ENCODE results near the gene CBX5. TPM values are rescaled to one million over a fixed set of nuclear protein-coding genes. Genes with fewer than 3 reads are reported as not detected.

CBX5 gene
- total RNA-seq, 2 experiments from 2014 or later, result 102 to 113 TPM

DNA sequence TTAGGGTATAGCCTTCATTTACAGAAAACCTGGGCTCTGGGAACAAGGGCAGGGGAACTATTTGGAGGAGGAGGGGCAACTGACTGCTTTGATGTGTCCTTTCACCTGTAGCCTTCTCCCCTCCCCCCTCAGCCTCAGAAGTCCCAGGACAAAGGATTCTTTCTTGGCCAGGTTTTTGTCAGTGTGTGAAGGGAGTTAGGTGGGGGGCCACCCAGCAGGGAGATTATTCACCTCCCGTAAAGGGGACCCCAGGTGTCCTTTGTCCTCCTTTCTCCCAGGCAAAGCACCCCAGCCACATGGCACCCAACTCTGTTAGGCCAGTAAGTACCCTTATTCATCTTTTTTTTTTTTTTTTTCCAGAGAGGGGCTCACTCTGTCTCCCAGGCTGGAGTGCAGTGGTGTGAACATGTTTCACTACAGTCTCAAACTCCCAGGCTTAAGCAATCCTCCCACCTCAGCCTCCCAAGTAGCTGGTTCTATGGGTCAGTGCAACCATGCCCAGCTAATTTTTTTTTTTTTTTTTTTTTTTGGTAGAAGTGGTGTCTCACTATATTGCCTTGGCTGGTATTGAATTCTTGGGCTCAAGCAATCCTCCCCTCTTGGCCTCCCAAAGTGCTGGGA is 21.6 kb upstream of the CBX5 start:
- no peaks in the 10 kb centered on the region for H3K9me3 Mint-ChIP-seq (ENCODE audit: low read depth)
- H3K27me3 Mint-ChIP-seq, result peaks cover 72% of the 10 kb centered on the region
- CTCF ChIA-PET, result interaction anchor here (1.0 to 1.9 kb wide), 3 partner anchors 11 to 23 kb away, joined by 3 to 9 read pairs (median 4); no protein-coding TSS in a partner anchor
- ATAC-seq, result no peak
- peaks cover 18% of the 10 kb centered on the region for H3K4me1 Mint-ChIP-seq
- no peak overlapping the region for H3K4me3 Mint-ChIP-seq
- no peak overlapping the region for H3K27ac Mint-ChIP-seq
- no peak for DNase-seq
- no peaks in the 10 kb centered on the region for H3K36me3 Mint-ChIP-seq

- DNase-seq (no peak), ATAC-seq (peak; percentile 63)
- CTCF ChIA-PET, result interaction anchor here (0.9 to 1.9 kb wide), 5 partner anchors 10 to 86 kb away, joined by 3 to 9 read pairs (median 4); no protein-coding TSS in a partner anchor
- no peak within 1 kb of the TSS for H3K27ac Mint-ChIP-seq
- no peaks in the 10 kb centered on the region for H3K9me3 Mint-ChIP-seq (ENCODE audit: low read depth)
- peaks cover 18% of the 10 kb centered on the region for H3K4me1 Mint-ChIP-seq
- H3K4me3 Mint-ChIP-seq, result no peak within 1 kb of the TSS
- peaks cover 73% of the 10 kb centered on the region for H3K27me3 Mint-ChIP-seq
- H3K36me3 Mint-ChIP-seq, result no peaks in the 10 kb centered on the region
These were observed 21.0 kb upstream of the CBX5 start, which contains the start of gene NFE2 for GRCh38 chr12:54300732-54301427. NFE2 (minus strand) TSS chr12:54301015; CDS start chr12:54295248, 5,767 bp downstream.

GRCh38 chr12:54300225-54300731 is 20.4 kb upstream of the CBX5 start:
- no peak overlapping the region for H3K4me3 Mint-ChIP-seq
- ATAC-seq (no peak), DNase-seq (no peak)
- no peaks in the 10 kb centered on the region for H3K36me3 Mint-ChIP-seq
- peaks cover 76% of the 10 kb centered on the region for H3K27me3 Mint-ChIP-seq
- CTCF ChIA-PET, result interaction anchor here (0.9 to 1.9 kb wide), 8 partner anchors 8 to 87 kb away, joined by 3 to 9 read pairs (median 4); partner anchors contain the start of genes CBX5 and COPZ1
- H3K9me3 Mint-ChIP-seq (ENCODE audit: low read depth), result no peaks in the 10 kb centered on the region
- H3K4me1 Mint-ChIP-seq, result peaks cover 18% of the 10 kb centered on the region
- no peak overlapping the region for H3K27ac Mint-ChIP-seq

- peaks cover 73% of the 10 kb centered on the region for H3K27me3 Mint-ChIP-seq
- H3K9me3 Mint-ChIP-seq (ENCODE audit: low read depth), result no peaks in the 10 kb centered on the region
- DNase-seq (no peak), ATAC-seq (no peak)
- CTCF ChIA-PET, result interaction anchor here (0.6 to 1.7 kb wide), 18 partner anchors 9 to 597 kb away, joined by 3 to 9 read pairs (median 3); partner anchors contain the start of genes CBX5 and COPZ1
- no peaks in the 10 kb centered on the region for H3K36me3 Mint-ChIP-seq
- no peak overlapping the region for H3K27ac Mint-ChIP-seq
- H3K4me3 Mint-ChIP-seq, result no peak overlapping the region
- H3K4me1 Mint-ChIP-seq, result peaks cover 17% of the 10 kb centered on the region
These were observed 19.7 kb upstream of the CBX5 start for GRCh38 chr12:54299515-54300224.

DNA sequence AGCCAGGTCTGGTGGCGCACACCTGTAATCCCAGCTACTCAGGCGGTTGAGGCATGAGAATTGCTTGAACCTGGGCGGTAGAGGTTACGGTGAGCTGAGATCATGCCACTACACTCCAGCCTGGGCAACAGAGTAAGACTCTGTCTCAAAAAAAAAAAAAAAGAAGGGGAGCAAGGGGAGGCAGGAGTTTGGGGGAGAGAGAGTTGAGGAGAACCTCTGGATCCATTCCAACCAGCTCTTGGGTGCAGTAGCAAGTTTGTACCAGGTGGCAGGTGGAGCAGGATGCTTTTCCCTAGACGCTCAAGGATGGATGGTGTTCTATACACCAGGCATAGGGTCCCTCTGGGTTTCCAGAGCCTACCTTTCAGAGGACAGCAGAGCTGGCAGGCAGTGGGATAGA is 19.0 kb upstream of the CBX5 start:
- CTCF ChIA-PET, result interaction anchor here (0.7 to 1.7 kb wide), 13 partner anchors 12 to 597 kb away, joined by 3 to 9 read pairs (median 3); partner anchors contain the start of gene COPZ1
- H3K4me1 Mint-ChIP-seq, result peaks cover 11% of the 10 kb centered on the region
- no peak overlapping the region for H3K27ac Mint-ChIP-seq
- peaks cover 65% of the 10 kb centered on the region for H3K27me3 Mint-ChIP-seq
- DNase-seq, result no peak
- no peaks in the 10 kb centered on the region for H3K36me3 Mint-ChIP-seq
- no peaks in the 10 kb centered on the region for H3K9me3 Mint-ChIP-seq (ENCODE audit: low read depth)
- no peak for ATAC-seq
- H3K4me3 Mint-ChIP-seq, result no peak overlapping the region

GRCh38 chr12:54296393-54297099 is 16.6 kb upstream of the CBX5 start:
- no peaks in the 10 kb centered on the region for H3K9me3 Mint-ChIP-seq (ENCODE audit: low read depth)
- CTCF ChIA-PET, result interaction anchor here (0.8 to 9.2 kb wide), 8 partner anchors 10 to 84 kb away, joined by 3 to 80 read pairs (median 38); no protein-coding TSS in a partner anchor
- ATAC-seq (no peak), DNase-seq (no peak)
- H3K4me3 Mint-ChIP-seq, result no peak overlapping the region
- H3K27me3 Mint-ChIP-seq, result peaks cover 46% of the 10 kb centered on the region
- H3K27ac Mint-ChIP-seq, result no peak overlapping the region
- H3K36me3 Mint-ChIP-seq, result no peaks in the 10 kb centered on the region
- peaks cover 8% of the 10 kb centered on the region for H3K4me1 Mint-ChIP-seq

- ATAC-seq, result no peak
- Mint-ChIP-seq H3K27me3 (peaks cover 31% of the 10 kb centered on the region), H3K36me3 (no peaks in the 10 kb centered on the region), H3K27ac (no peak overlapping the region), H3K9me3 (ENCODE audit: low read depth) (no peaks in the 10 kb centered on the region), H3K4me1 (peaks cover 2% of the 10 kb centered on the region), H3K4me3 (no peak overlapping the region)
- no peak for DNase-seq
- CTCF ChIA-PET, result interaction anchor here (0.7 to 9.2 kb wide), 18 partner anchors 9 to 90 kb away, joined by 3 to 80 read pairs (median 6); partner anchors contain the start of genes CBX5 and HNRNPA1
These were observed 15.1 kb upstream of the CBX5 start for GRCh38 chr12:54294953-54295566.

- Mint-ChIP-seq H3K9me3 (ENCODE audit: low read depth) (no peaks in the 10 kb centered on the region), H3K27me3 (peaks cover 24% of the 10 kb centered on the region), H3K4me1 (peaks cover 2% of the 10 kb centered on the region), H3K36me3 (no peaks in the 10 kb centered on the region), H3K27ac (no peak overlapping the region), H3K4me3 (no peak overlapping the region)
- CTCF ChIA-PET, result interaction anchor here (0.7 to 9.2 kb wide), 30 partner anchors 8 to 1675 kb away, joined by 3 to 80 read pairs (median 5); partner anchors contain the start of genes CBX5, COPZ1 and HNRNPA1
- peak; percentile 66 for ATAC-seq
- DNase-seq, result peak; percentile 79
These were observed 14.4 kb upstream of the CBX5 start for GRCh38 chr12:54294152-54294952.

DNA sequence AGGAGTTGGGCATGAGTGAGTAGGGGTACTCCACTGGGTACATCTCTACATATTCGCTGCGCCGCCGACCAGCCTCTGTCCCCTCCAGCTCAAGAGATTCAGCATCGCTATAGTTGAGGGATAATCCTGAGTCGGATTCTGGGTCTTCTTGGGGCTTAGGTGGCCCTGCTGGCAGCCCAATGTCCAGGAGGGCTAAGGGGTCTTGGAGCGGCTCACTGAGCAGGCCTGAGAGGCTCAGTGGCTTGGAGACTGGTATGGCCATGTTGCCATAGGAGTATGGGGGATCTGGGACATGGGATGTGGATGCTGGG is 13.0 kb upstream of the CBX5 start:
- Mint-ChIP-seq H3K4me3 (no peak overlapping the region), H3K27me3 (peaks cover 11% of the 10 kb centered on the region), H3K9me3 (ENCODE audit: low read depth) (no peaks in the 10 kb centered on the region), H3K4me1 (peaks cover 3% of the 10 kb centered on the region), H3K27ac (no peak overlapping the region), H3K36me3 (peaks cover 4% of the 10 kb centered on the region)
- CTCF ChIA-PET, result interaction anchor here (1.0 to 9.2 kb wide), 15 partner anchors 9 to 106 kb away, joined by 3 to 80 read pairs (median 12); partner anchors contain the start of genes CBX5, COPZ1 and HNRNPA1
- no peak for DNase-seq
- no peak for ATAC-seq

GRCh38 chr12:54292083-54292930 is 12.4 kb upstream of the CBX5 start:
- H3K4me3 Mint-ChIP-seq, result no peak overlapping the region

More at GRCh38 chr12:54292083-54292930, 12.4 kb upstream of the CBX5 start:
- ATAC-seq, result no peak
- CTCF ChIA-PET, result interaction anchor here (0.9 to 9.2 kb wide), 22 partner anchors 9 to 107 kb away, joined by 3 to 80 read pairs (median 9); partner anchors contain the start of genes CBX5, COPZ1, HNRNPA1 and NFE2
- H3K9me3 Mint-ChIP-seq (ENCODE audit: low read depth), result no peaks in the 10 kb centered on the region
- peaks cover 8% of the 10 kb centered on the region for H3K27me3 Mint-ChIP-seq
- no peak overlapping the region for H3K27ac Mint-ChIP-seq
- peaks cover 2% of the 10 kb centered on the region for H3K4me1 Mint-ChIP-seq
- no peak for DNase-seq
- peaks cover 8% of the 10 kb centered on the region for H3K36me3 Mint-ChIP-seq
